ENCODE data around the gene SCMH1.
A peak's percentile ranks its signal among the peaks of the same experiment; 100 is the strongest.
"Not testable (repeated sequence)": the region's sequence is repeated elsewhere in the genome, so short reads cannot be mapped to it uniquely, and the experiment has no call there.

Gene SCMH1

GRCh38 chr1:41230656-41231055 is 11.4 kb downstream of the SCMH1 start:
- Histone ChIP-seq H3K4me3 (ENCODE audit: low read depth, low read length) (no peak overlapping the region), H3K27ac (ENCODE audit: extremely low read depth, low read depth, low read length) (no peak overlapping the region), H3K9me3 (ENCODE audit: control insufficient read depth, insufficient read depth, low read depth, low read length) (no peaks in the 10 kb centered on the region), H3K4me1 (ENCODE audit: control insufficient read depth, insufficient read depth, low read length) (0 out of 2 replicates have a peak, but pooled peaks cover 2% of the 10 kb centered on the region), H3K36me3 (ENCODE audit: control insufficient read depth in 2 of 2, insufficient read depth in 1 of 2, low read length in 2 of 2) (no peaks in the 10 kb centered on the region)
- TF ChIP-seq ZNF133 (tag by site-specific recombination; IDR thresholded peaks at IDR 0.05) (no peak), ZNF654 (tag by site-specific recombination; IDR thresholded peaks at IDR 0.05; ENCODE audit: low read depth) (no peak), ZNF624 (tag by site-specific recombination; IDR thresholded peaks at IDR 0.05) (no peak), ZNF23 (tag by site-specific recombination; IDR thresholded peaks at IDR 0.05; ENCODE audit: borderline replicate concordance) (no peak), ZNF324 (tag by site-specific recombination; IDR thresholded peaks at IDR 0.05) (no peak), PRDM6 (tag by site-specific recombination; IDR thresholded peaks at IDR 0.05) (no peak), GLI2 (tag by site-specific recombination; IDR thresholded peaks at IDR 0.05; ENCODE audit: borderline replicate concordance, low read depth) (no peak)
- CTCF ChIA-PET: no interaction called here
- POLR2A ChIA-PET: no interaction called here

GRCh38 chr1:41229219-41229618 is 12.9 kb downstream of the SCMH1 start:
- H3K9me3 ChIP-seq (ENCODE audit: control insufficient read depth, insufficient read depth, low read depth, low read length); H3K27ac ChIP-seq (ENCODE audit: extremely low read depth, low read depth, low read length); H3K4me3 ChIP-seq (ENCODE audit: low read depth, low read length); POLR2A ChIA-PET; H3K4me1 ChIP-seq (ENCODE audit: control insufficient read depth, insufficient read depth, low read length); H3K36me3 ChIP-seq (ENCODE audit: control insufficient read depth in 2 of 2, insufficient read depth in 1 of 2, low read length in 2 of 2); CTCF ChIA-PET: not testable (repeated sequence)
- peak; percentile 100 for TF ChIP-seq ZNF146 (tag by site-specific recombination; IDR thresholded peaks at IDR 0.05)
- TF ChIP-seq ZNF580 (tag by site-specific recombination; IDR thresholded peaks at IDR 0.05): peak; percentile 71

GRCh38 chr1:41226815-41227434 is 15.2 kb downstream of the SCMH1 start:
- H3K4me1 ChIP-seq (ENCODE audit: control insufficient read depth, insufficient read depth, low read length): peaks cover 8% of the 10 kb centered on the region; the same call in 1 of the 2 replicates
- no peaks in the 10 kb centered on the region for H3K9me3 ChIP-seq (ENCODE audit: control insufficient read depth, insufficient read depth, low read depth, low read length)
- POLR2A ChIA-PET: no interaction called here
- CTCF ChIA-PET: interaction anchor here (0.8 kb wide), 1 partner anchor 12 kb away, joined by 3 read pairs; no protein-coding TSS in a partner anchor
- no peaks in the 10 kb centered on the region for H3K36me3 ChIP-seq (ENCODE audit: control insufficient read depth in 2 of 2, insufficient read depth in 1 of 2, low read length in 2 of 2)
- H3K27ac ChIP-seq (ENCODE audit: extremely low read depth, low read depth, low read length): no peak overlapping the region
- TF ChIP-seq PRDM10 (tag by site-specific recombination; IDR thresholded peaks at IDR 0.05): peak; percentile 46; the same call in 1 of the 2 replicates
- TF ChIP-seq BCL11A (tag by site-specific recombination; IDR thresholded peaks at IDR 0.05; ENCODE audit: low read depth): no peak
- TF ChIP-seq SP7 (tag by site-specific recombination; IDR thresholded peaks at IDR 0.05): no peak
- peak; percentile 79 for TF ChIP-seq ZBTB17 (tag by site-specific recombination; IDR thresholded peaks at IDR 0.05)
- peak; percentile 85 for TF ChIP-seq MZF1 (tag by site-specific recombination; IDR thresholded peaks at IDR 0.05; ENCODE audit: borderline replicate concordance)
- TF ChIP-seq PRDM1 (tag by site-specific recombination; IDR thresholded peaks at IDR 0.05): 0 out of 2 replicates have a peak, but pooled peaks have one; percentile 46
- H3K4me3 ChIP-seq (ENCODE audit: low read depth, low read length): no peak overlapping the region
